A673 (cell line): ENCODE results near the gene CAP2.

ENCODE experiments used
- EZH2 ChIP-seq: fragments of 200-600 bp; sonication (generic); IDR thresholded peaks from 2 replicates; pipeline ENCODE4 v1.6.1; 2017; ENCODE audit warnings: borderline replicate concordance, low read depth, mild to moderate bottlenecking, mixed read lengths, antibody characterized with exemption, low read length; ENCODE audit not compliant: poor library complexity, severe bottlenecking
- TF ChIP-seq, protein P1 (sequence below): fragments of 300-800, 200-600 bp; sonication (generic); conservative IDR thresholded peaks from 2 replicates; pipeline ENCODE4 v1.5.1; 2017; ENCODE audit warnings: low read depth, mild to moderate bottlenecking, antibody characterized with exemption, low read length, moderate library complexity, mixed read lengths

DNA sequence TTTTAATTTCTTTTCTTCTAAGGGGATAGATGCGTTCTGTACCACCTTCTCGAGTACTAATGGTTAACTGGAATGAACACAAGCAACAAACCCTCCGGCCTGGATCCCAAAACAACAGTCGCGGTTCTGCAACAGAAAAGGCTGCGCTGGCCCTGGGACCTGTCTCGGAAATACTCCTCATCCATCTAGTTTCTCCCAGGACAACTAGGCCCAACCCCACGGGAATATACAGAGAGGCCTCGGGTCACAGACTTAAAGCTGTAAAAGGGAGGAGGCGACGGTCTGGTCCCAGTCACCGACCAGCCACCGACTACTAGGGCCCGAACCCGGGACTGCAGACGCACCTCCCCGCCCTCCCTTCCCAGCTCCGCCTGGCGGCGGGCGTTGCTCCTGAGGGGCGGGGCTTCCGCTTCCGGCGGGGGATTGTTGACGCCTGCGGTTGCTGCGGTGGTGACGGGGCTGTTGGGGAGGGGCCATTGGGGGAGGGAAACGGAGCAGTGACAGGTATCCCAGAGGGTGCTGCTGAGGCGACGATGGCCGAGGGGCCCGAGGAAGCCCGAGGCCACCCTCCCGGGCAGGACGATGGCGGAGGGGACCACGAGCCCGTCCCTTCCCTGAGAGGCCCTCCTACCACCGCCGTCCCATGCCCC is 206.6 kb downstream of the CAP2 start, which contains the start of gene FAM8A1:
- TF ChIP-seq EZH2 = no peak
- TF ChIP-seq, protein P1, sequence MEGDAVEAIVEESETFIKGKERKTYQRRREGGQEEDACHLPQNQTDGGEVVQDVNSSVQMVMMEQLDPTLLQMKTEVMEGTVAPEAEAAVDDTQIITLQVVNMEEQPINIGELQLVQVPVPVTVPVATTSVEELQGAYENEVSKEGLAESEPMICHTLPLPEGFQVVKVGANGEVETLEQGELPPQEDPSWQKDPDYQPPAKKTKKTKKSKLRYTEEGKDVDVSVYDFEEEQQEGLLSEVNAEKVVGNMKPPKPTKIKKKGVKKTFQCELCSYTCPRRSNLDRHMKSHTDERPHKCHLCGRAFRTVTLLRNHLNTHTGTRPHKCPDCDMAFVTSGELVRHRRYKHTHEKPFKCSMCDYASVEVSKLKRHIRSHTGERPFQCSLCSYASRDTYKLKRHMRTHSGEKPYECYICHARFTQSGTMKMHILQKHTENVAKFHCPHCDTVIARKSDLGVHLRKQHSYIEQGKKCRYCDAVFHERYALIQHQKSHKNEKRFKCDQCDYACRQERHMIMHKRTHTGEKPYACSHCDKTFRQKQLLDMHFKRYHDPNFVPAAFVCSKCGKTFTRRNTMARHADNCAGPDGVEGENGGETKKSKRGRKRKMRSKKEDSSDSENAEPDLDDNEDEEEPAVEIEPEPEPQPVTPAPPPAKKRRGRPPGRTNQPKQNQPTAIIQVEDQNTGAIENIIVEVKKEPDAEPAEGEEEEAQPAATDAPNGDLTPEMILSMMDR = peak; percentile 45
